Esophagus muscularis mucosa (tissue), 4 donors: ENCODE results near the gene ZNF618. TPM values are rescaled to one million over a fixed set of nuclear protein-coding genes. Genes with fewer than 3 reads are reported as not detected.

Experiments
- DNase-seq: peaks from one replicate; pipeline ENCODE4 v3.0.0-alpha.2; 2017; ENCODE audit errors: extremely low spot score
- H3K27ac ChIP-seq, 4 donors: fragments of 200-600 bp; sonication (generic); replicated peaks in 1 of 4; 1 replicate in 3 of 4; 2 replicates in 1 of 4; pipeline ENCODE4 v1.5.1; 2016 to 2019; ENCODE audit warnings: mild to moderate bottlenecking in 1 of 4
- H3K27me3 ChIP-seq, 4 donors: fragments of 200-600 bp; sonication (generic); one replicate each; pipeline versions ENCODE4 v1.5.1 to v1.6.0; 2016 to 2019
- H3K36me3 ChIP-seq, 4 donors: fragments of 200-600 bp; sonication (generic); one replicate each; pipeline ENCODE4 v1.5.1; 2016 to 2019
- H3K4me1 ChIP-seq, 4 donors: fragments of 200-600 bp; sonication (generic); one replicate each; pipeline ENCODE4 v1.5.1; 2016 to 2019
- H3K4me3 ChIP-seq, 4 donors: fragments of 200-600 bp; sonication (generic); 1 replicate in 2 of 4; 2 replicates in 2 of 4; pipeline ENCODE4 v1.5.1; 2016 to 2019; ENCODE audit warnings: mild to moderate bottlenecking in 4 of 4, moderate library complexity in 1 of 4
- H3K9me3 ChIP-seq, 4 donors: fragments of 200-600 bp; sonication (generic); 1 replicate in 3 of 4; 2 replicates in 1 of 4; pipeline ENCODE4 v1.5.1; 2016 to 2019
- CTCF ChIP-seq, 3 experiments: fragments of 200-600 bp in 2 of 3; fragments of 450-650 bp in 1 of 3; sonication (generic) in 2 of 3; IDR thresholded peaks; one replicate each; pipeline ENCODE4 v1.5.1; 2017 to 2019; ENCODE audit warnings: antibody characterized with exemption in 3 of 3, mild to moderate bottlenecking in 2 of 3, moderate library complexity in 1 of 3
- EP300 ChIP-seq: sonication (generic); formaldehyde crosslinking; IDR thresholded peaks from one replicate; pipeline ENCODE4 v1.6.1; 2017; ENCODE audit warnings: antibody characterized with exemption
- POLR2A ChIP-seq: fragments of 450-650 bp; IDR thresholded peaks from one replicate; pipeline ENCODE4 v1.6.1; 2017; ENCODE audit warnings: antibody characterized with exemption, moderate library complexity, mild to moderate bottlenecking, low read depth
- POLR2AphosphoS5 ChIP-seq, 2 donors: sonication (generic); formaldehyde crosslinking; IDR thresholded peaks; one replicate each; pipeline ENCODE4 v1.6.1; 2017; ENCODE audit warnings: antibody characterized with exemption in 2 of 2
- WGBS: methylation state at CpG from one replicate; pipeline ENCODE4 v1.1.5; 2018; 5-methylcytosine and 5-hydroxymethylcytosine counted together
- intact Hi-C: fragments of 100-400 bp; cut with DNase I; formaldehyde crosslinking; loops from one replicate; pipeline ENCODE4 v1.15.1; 2023
- total RNA-seq, 4 donors: library from RNA; depleted of rRNA; stranded (reverse); fragments of >200 nt; gene quantifications; one replicate each; pipeline versions ENCODE4 v1.1.0 to v1.2.1, GENCODE V29; 2016

The ZNF618 gene
- total RNA-seq, 4 donors from 2014 or later: 1.2 to 4.5 (median 2.6) TPM

GRCh38 chr9:114090798-114091197 lies 214.7 kb downstream of the ZNF618 start:
- no peak for DNase-seq
- Histone ChIP-seq H3K4me3 (no peak overlapping the region), H3K4me1 (no peaks in the 10 kb centered on the region), H3K27ac (no peak overlapping the region), H3K27me3 (peaks cover 0 to 36% (median 0%) of the 10 kb centered on the region in 4 donors), H3K36me3 (no peaks in the 10 kb centered on the region), H3K9me3 (no peaks in the 10 kb centered on the region)
- TF ChIP-seq EP300 (no peak), POLR2AphosphoS5 (IDR thresholded peaks at IDR 0.05) (no peak), POLR2A (no peak), CTCF (IDR thresholded peaks at IDR 0.05) (no peak)
- intact Hi-C loops: no loop called here
- WGBS: 95% methylated on average over 4 of the region's 4 CpGs

DNA sequence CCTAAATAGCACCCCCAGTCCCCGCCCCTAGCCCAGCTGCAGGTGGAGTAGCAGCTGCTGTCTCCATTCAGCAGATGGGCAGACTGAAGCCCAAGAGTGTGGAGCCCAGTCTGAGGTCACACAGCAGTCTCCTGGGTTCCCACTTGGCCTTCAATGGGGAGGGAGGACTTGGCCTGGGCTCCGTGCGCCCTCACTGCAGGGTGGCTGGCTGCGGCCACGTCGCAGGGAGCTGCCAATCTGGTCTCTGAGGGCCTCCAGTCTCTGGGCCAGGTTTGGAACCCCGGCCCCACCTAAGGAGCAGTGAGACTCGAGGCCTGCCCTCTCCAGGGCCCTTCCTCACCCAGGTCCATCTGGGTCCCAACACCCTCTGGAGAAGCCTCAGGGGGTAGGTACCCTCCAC lies 215.6 kb downstream of the ZNF618 start:
- H3K27ac ChIP-seq: no peak overlapping the region
- no peaks in the 10 kb centered on the region for H3K36me3 ChIP-seq
- no peak for TF ChIP-seq POLR2AphosphoS5 (IDR thresholded peaks at IDR 0.05)
- no peak for TF ChIP-seq POLR2A
- no peak for TF ChIP-seq CTCF (IDR thresholded peaks at IDR 0.05)
- TF ChIP-seq EP300: no peak
- WGBS: 78% methylated on average over 4 of the region's 8 CpGs
- no peak overlapping the region for H3K4me3 ChIP-seq
- intact Hi-C loops: no loop called here
- no peaks in the 10 kb centered on the region for H3K4me1 ChIP-seq
- no peaks in the 10 kb centered on the region for H3K9me3 ChIP-seq
- peaks cover 0 to 45% (median 0%) of the 10 kb centered on the region in 4 donors for H3K27me3 ChIP-seq
- DNase-seq: no peak

DNA sequence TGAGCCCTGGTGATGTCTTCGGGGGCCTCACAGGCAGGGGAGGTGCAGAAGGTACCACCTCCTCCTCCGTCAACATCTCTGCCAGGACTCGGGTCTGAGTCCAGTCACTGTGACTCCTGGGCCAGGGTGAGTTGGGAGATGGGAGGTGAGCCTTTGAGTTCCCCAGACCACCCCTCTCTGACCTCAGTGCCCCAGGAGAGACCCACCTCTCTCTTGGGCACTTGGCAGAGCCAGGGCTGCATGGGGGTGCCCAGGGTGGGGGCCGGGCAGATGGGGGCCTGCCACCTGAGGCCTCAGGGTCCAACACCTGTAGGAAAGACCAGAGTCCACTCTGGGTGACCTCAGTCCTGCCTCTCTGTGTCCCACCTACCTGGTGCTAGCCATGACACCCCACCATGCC lies 216.2 kb downstream of the ZNF618 start:
- H3K9me3 ChIP-seq: no peaks in the 10 kb centered on the region
- H3K4me3 ChIP-seq: no peak overlapping the region
- TF ChIP-seq POLR2AphosphoS5 (IDR thresholded peaks at IDR 0.05) (no peak), POLR2A (no peak), EP300 (no peak), CTCF (IDR thresholded peaks at IDR 0.05) (no peak)
- no peak for DNase-seq
- WGBS: 100% methylated on average over 1 of the region's 4 CpGs
- H3K27ac ChIP-seq: no peak overlapping the region
- H3K36me3 ChIP-seq: no peaks in the 10 kb centered on the region
- H3K27me3 ChIP-seq: peaks cover 0 to 51% (median 2%) of the 10 kb centered on the region in 4 donors
- H3K4me1 ChIP-seq: peaks cover 0 to under 1% (median under 1%) of the 10 kb centered on the region in 4 donors
- intact Hi-C loops: no loop called here

- intact Hi-C loops: no loop called here
Measured at GRCh38 chr9:114093031-114093471, 216.9 kb downstream of the ZNF618 start.

More at GRCh38 chr9:114093031-114093471, 216.9 kb downstream of the ZNF618 start:
- Histone ChIP-seq H3K4me3 (no peak overlapping the region), H3K27me3 (peaks cover 0 to 58% (median 8%) of the 10 kb centered on the region in 4 donors), H3K36me3 (no peaks in the 10 kb centered on the region), H3K4me1 (peaks cover 6 to 8% (median 7%) of the 10 kb centered on the region in 4 donors), H3K9me3 (no peaks in the 10 kb centered on the region), H3K27ac (no peak overlapping the region)
- TF ChIP-seq POLR2AphosphoS5 (IDR thresholded peaks at IDR 0.05) (no peak), CTCF (IDR thresholded peaks at IDR 0.05) (no peak), POLR2A (no peak), EP300 (no peak)
- DNase-seq: no peak
- whole genome bisulfite sequencing: 87% methylated on average over 3 of the region's 4 CpGs
